ENCODE results near the gene CDIPT. TPM values are rescaled to one million over a fixed set of nuclear protein-coding genes. Genes with fewer than 3 reads are reported as not detected.

CDIPT gene
- total and polyA plus RNA-seq, 2 of the 4 experiments (the other 2 are of a cell fraction), result 47.1 to 100 TPM

DNA sequence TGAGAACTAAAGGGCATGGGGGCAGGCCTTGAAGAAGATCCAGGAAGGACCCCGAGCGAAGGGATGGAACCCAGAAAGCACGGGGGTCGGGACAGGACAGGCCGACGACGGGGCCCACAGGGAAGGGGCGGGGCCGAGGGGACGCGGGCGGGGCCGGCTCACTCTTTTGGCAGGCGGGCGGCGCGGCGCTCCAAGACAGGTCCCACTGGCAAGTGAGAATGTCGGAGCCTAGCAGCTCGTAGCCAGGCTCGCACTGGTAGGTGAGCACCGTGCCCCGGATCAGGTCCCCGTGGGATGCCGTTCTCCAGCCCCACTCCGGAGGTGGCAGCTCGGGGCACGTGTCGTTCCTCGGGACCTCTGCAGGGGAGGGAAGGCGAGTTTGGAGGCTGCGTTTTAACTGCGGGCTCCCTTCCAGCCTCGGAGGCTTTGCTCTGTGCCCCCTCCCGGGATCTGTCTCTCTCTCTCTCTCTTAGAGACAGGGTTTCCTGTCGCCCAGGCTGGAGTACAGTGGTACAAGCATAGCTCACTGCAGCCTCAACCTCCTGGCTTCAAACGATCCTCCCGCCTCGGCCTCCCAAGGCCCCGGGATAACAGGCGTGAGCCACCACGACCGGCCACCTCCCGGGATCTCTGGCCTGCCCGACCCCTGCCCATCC, 13.7 kb upstream of the CDIPT start:
- Histone ChIP-seq H3K4ac (ENCODE audit: low read depth, low read length) (no peak overlapping the region), H2BK120ac (ENCODE audit: low read depth, low read length) (no peak overlapping the region), H3K27ac (ENCODE audit: insufficient read depth, low read length) (no peak overlapping the region), H3K9me3 (ENCODE audit: control insufficient read depth, insufficient read depth, low read length) (no peaks in the 10 kb centered on the region), H3K4me1 (ENCODE audit: control insufficient read depth, insufficient read depth, low read length) (no peaks in the 10 kb centered on the region), H4K91ac (ENCODE audit: insufficient read depth, low read depth, low read length) (no peak overlapping the region), H3K36me3 (ENCODE audit: control insufficient read depth, insufficient read depth, low read length) (no peaks in the 10 kb centered on the region; the same call in 1 of the 2 replicates), H3K23ac (ENCODE audit: low read depth, low read length) (no peak overlapping the region), H3K4me2 (ENCODE audit: low read depth, low read length) (peak overlapping the region; percentile 70), H3K9ac (ENCODE audit: low read depth, low read length) (no peak overlapping the region), H4K20me1 (ENCODE audit: insufficient read depth, low read length) (peaks cover 3% of the 10 kb centered on the region; the same call in 1 of the 2 replicates), H2BK20ac (ENCODE audit: low read depth, low read length) (no peak overlapping the region), H4K8ac (ENCODE audit: low read depth in 2 of 2, low read length in 2 of 2) (no peak overlapping the region), H4K5ac (ENCODE audit: low read depth, low read length) (no peak overlapping the region), H2AFZ (replicated peaks; ENCODE audit: low read length, poor library complexity) (peak overlapping the region; percentile 86), H3K56ac (ENCODE audit: extremely low read depth, insufficient read depth, low read length) (no peak overlapping the region), H3K9me1 (ENCODE audit: insufficient read depth, low read length) (no peaks in the 10 kb centered on the region), H3K27me3 (ENCODE audit: control insufficient read depth, insufficient read depth, low read length) (peaks cover 18% of the 10 kb centered on the region), H2AK5ac (ENCODE audit: low read depth, low read length) (no peak overlapping the region), H3K79me1 (ENCODE audit: low read depth in 1 of 2, low read length in 2 of 2) (no peaks in the 10 kb centered on the region), H3K4me3 (ENCODE audit: insufficient read depth, low read depth, low read length) (no peak overlapping the region), H3K18ac (ENCODE audit: low read depth, low read length) (no peak overlapping the region), H2BK15ac (ENCODE audit: low read depth, low read length) (no peak overlapping the region), H2AK9ac (replicated peaks; ENCODE audit: low read depth, low read length, poor library complexity) (peak overlapping the region; percentile 42), H3K14ac (replicated peaks; ENCODE audit: low read depth, low read length) (no peak overlapping the region), H2BK5ac (ENCODE audit: low read depth, low read length, poor library complexity, severe bottlenecking) (no peak overlapping the region)
- DNase-seq (no peak), ATAC-seq (ENCODE audit: low read depth) (peak; percentile 67)
- 10% methylated on average over 20 of the region's 45 CpGs; no CpG with 5 or more reads in 1 of the 2 experiments for WGBS, 2 experiments (ENCODE audit: extremely low coverage in 2 of 2, insufficient read length in 1 of 2)
- ChIA-PET CTCF (no interaction called here), POLR2A (ENCODE audit: unreplicated experiment) (no interaction called here)
- dilution Hi-C loops (cut with HindIII; ENCODE audit: low sequenced_read_pairs, unreplicated experiment), result no loop called here
- intact Hi-C loops (cut with micrococcal nuclease), result no loop called here
- TF ChIP-seq, protein P1, sequence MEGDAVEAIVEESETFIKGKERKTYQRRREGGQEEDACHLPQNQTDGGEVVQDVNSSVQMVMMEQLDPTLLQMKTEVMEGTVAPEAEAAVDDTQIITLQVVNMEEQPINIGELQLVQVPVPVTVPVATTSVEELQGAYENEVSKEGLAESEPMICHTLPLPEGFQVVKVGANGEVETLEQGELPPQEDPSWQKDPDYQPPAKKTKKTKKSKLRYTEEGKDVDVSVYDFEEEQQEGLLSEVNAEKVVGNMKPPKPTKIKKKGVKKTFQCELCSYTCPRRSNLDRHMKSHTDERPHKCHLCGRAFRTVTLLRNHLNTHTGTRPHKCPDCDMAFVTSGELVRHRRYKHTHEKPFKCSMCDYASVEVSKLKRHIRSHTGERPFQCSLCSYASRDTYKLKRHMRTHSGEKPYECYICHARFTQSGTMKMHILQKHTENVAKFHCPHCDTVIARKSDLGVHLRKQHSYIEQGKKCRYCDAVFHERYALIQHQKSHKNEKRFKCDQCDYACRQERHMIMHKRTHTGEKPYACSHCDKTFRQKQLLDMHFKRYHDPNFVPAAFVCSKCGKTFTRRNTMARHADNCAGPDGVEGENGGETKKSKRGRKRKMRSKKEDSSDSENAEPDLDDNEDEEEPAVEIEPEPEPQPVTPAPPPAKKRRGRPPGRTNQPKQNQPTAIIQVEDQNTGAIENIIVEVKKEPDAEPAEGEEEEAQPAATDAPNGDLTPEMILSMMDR (conservative IDR thresholded peaks at IDR 0.05; ENCODE audit: low read depth, low read length), result no peak
- TF ChIP-seq BHLHE40 (IDR thresholded peaks at IDR 0.05; ENCODE audit: low read depth, low read length), result no peak
- no peak for TF ChIP-seq FOS (IDR thresholded peaks at IDR 0.05; ENCODE audit: low read depth, low read length)
- TF ChIP-seq RCOR1 (IDR thresholded peaks at IDR 0.05; ENCODE audit: insufficient replicate concordance, low read length), result no peak
- no peak for TF ChIP-seq RFX5 (IDR thresholded peaks at IDR 0.05; ENCODE audit: low read depth, low read length)
- TF ChIP-seq MAZ (IDR thresholded peaks at IDR 0.05; ENCODE audit: borderline replicate concordance, low read depth, low read length), result no peak
- TF ChIP-seq POLR2A (IDR thresholded peaks at IDR 0.05; ENCODE audit: low read depth, low read length), result no peak
- no peak for TF ChIP-seq CHD1 (IDR thresholded peaks at IDR 0.05; ENCODE audit: low read depth, low read length)
- no peak for TF ChIP-seq NFE2L2 (IDR thresholded peaks at IDR 0.05; ENCODE audit: low read depth, low read length)
- TF ChIP-seq, protein P2, sequence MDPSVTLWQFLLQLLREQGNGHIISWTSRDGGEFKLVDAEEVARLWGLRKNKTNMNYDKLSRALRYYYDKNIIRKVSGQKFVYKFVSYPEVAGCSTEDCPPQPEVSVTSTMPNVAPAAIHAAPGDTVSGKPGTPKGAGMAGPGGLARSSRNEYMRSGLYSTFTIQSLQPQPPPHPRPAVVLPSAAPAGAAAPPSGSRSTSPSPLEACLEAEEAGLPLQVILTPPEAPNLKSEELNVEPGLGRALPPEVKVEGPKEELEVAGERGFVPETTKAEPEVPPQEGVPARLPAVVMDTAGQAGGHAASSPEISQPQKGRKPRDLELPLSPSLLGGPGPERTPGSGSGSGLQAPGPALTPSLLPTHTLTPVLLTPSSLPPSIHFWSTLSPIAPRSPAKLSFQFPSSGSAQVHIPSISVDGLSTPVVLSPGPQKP (IDR thresholded peaks at IDR 0.05; ENCODE audit: borderline replicate concordance, low read depth, low read length), result no peak
- TF ChIP-seq SMC3 (IDR thresholded peaks at IDR 0.05; ENCODE audit: low read depth, low read length), result no peak
- BruUV-seq (replicated peaks), result no TSS peak
- in situ Hi-C loops (cut with MboI; ENCODE audit: low sequenced_read_pairs), result no loop called here

Data from IMR-90 (cell line).